Glutamatergic neuron (in vitro differentiated cells): ENCODE data around the gene ZNF608. TPM values are rescaled to one million over a fixed set of nuclear protein-coding genes. Genes with fewer than 3 reads are reported as not detected.

Source experiments
- DNase-seq: peaks from one replicate; pipeline ENCODE4 v3.0.0; 2022
- H3K27ac Mint-ChIP-seq: one replicate; pipeline ENCODE4 v1.8.0; 2020; ENCODE audit warnings: mild to moderate bottlenecking, mixed read lengths, inconsistent platforms; ENCODE audit not compliant: unreplicated experiment
- H3K27me3 Mint-ChIP-seq: one replicate; pipeline ENCODE4 v1.8.0; 2020; ENCODE audit warnings: mild to moderate bottlenecking, moderate library complexity, mixed read lengths, inconsistent platforms; ENCODE audit not compliant: unreplicated experiment
- H3K36me3 Mint-ChIP-seq: one replicate; pipeline ENCODE4 v1.8.0; 2020; ENCODE audit warnings: mild to moderate bottlenecking, mixed read lengths, inconsistent platforms; ENCODE audit not compliant: unreplicated experiment
- H3K4me1 Mint-ChIP-seq: one replicate; pipeline ENCODE4 v1.8.0; 2020; ENCODE audit warnings: mild to moderate bottlenecking, low read depth, mixed read lengths, inconsistent platforms; ENCODE audit not compliant: unreplicated experiment
- H3K4me3 Mint-ChIP-seq: one replicate; pipeline ENCODE4 v1.8.0; 2020; ENCODE audit warnings: mild to moderate bottlenecking, mixed read lengths, inconsistent platforms; ENCODE audit not compliant: unreplicated experiment
- H3K9me3 Mint-ChIP-seq: one replicate; pipeline ENCODE4 v1.8.0; 2020; ENCODE audit warnings: mild to moderate bottlenecking, moderate library complexity, mixed read lengths, inconsistent platforms; ENCODE audit not compliant: unreplicated experiment
- CTCF ChIP-seq: fragments of 200-600 bp; sonication (generic); IDR thresholded peaks from one replicate; pipeline ENCODE4 v1.5.0; 2021; ENCODE audit not compliant: partially characterized antibody, unreplicated experiment
- total RNA-seq: library from RNA; stranded (reverse); fragmentation: NEBNext Ultra II Directional; extraction: Animal tissue kit (Norgen Biotek cat#: 25700); gene quantifications from one replicate; pipeline ENCODE4 v1.2.1, GENCODE V29; 2021; ENCODE audit not compliant: unreplicated experiment

ZNF608 gene
- total RNA-seq, 1 donor from 2014 or later = 161 TPM

- no peak for TF ChIP-seq CTCF
- no peak overlapping the region for H3K4me3 Mint-ChIP-seq
- DNase-seq = no peak
Measured at GRCh38 chr5:124741711-124742496, 4.5 kb downstream of the ZNF608 start.

GRCh38 chr5:124740991-124741583, 5.4 kb downstream of the ZNF608 start:
- TF ChIP-seq CTCF = no peak
- DNase-seq = no peak
- peaks cover 21% of the 10 kb centered on the region for H3K9me3 Mint-ChIP-seq
- H3K4me1 Mint-ChIP-seq = peaks cover 45% of the 10 kb centered on the region
- no peaks in the 10 kb centered on the region for H3K36me3 Mint-ChIP-seq
- peaks cover 6% of the 10 kb centered on the region for H3K27me3 Mint-ChIP-seq
- H3K4me3 Mint-ChIP-seq = no peak overlapping the region
- H3K27ac Mint-ChIP-seq = no peak overlapping the region

More at GRCh38 chr5:124741711-124742496, 4.5 kb downstream of the ZNF608 start:
- peaks cover 12% of the 10 kb centered on the region for H3K27me3 Mint-ChIP-seq
- no peak overlapping the region for H3K27ac Mint-ChIP-seq
- H3K4me1 Mint-ChIP-seq = peaks cover 38% of the 10 kb centered on the region
- no peaks in the 10 kb centered on the region for H3K36me3 Mint-ChIP-seq
- peaks cover 28% of the 10 kb centered on the region for H3K9me3 Mint-ChIP-seq

GRCh38 chr5:124740071-124740470, 6.4 kb downstream of the ZNF608 start:
- DNase-seq = no peak
- peaks cover 10% of the 10 kb centered on the region for H3K27me3 Mint-ChIP-seq
- H3K27ac Mint-ChIP-seq = no peak overlapping the region
- H3K4me1 Mint-ChIP-seq = peaks cover 54% of the 10 kb centered on the region
- no peak overlapping the region for H3K4me3 Mint-ChIP-seq
- no peak for TF ChIP-seq CTCF
- H3K9me3 Mint-ChIP-seq = peaks cover 24% of the 10 kb centered on the region
- no peaks in the 10 kb centered on the region for H3K36me3 Mint-ChIP-seq

DNA sequence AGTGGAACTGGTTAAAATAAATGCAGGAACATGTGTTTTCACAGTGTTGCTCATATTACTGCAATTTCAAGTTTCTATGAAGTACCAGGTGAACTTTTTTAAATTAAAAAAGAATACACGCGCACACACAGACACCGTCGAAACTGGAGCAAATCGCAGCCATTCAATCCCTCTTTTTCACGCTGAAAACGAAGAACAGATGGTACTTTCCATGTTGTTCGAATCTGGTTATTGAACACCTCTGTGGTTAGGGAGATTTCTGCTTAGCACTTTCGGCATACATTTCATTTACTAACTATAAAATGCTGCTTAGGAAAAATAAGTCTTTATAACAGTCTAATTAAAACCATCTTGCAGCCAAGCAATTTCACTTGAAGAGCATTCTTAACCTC, 6.8 kb downstream of the ZNF608 start:
- H3K36me3 Mint-ChIP-seq = no peaks in the 10 kb centered on the region
- no peak for TF ChIP-seq CTCF
- no peak overlapping the region for H3K4me3 Mint-ChIP-seq
- H3K9me3 Mint-ChIP-seq = peaks cover 28% of the 10 kb centered on the region
- peaks cover 57% of the 10 kb centered on the region for H3K4me1 Mint-ChIP-seq
- H3K27ac Mint-ChIP-seq = no peak overlapping the region
- H3K27me3 Mint-ChIP-seq = peaks cover 12% of the 10 kb centered on the region
- no peak for DNase-seq
